GM12878 (cell line): Measurements from ENCODE around the gene PAEP. TPM values are rescaled to one million over a fixed set of nuclear protein-coding genes. Genes with fewer than 3 reads are reported as not detected.

Experiments
- ATAC-seq: fragments of 200-7000 bp; cut with Tn5 transposase; 3 replicates; pipeline ENCODE4 v1.9.1; 2020; ENCODE audit warnings: mild to moderate bottlenecking, moderate library complexity
- BruUV-seq: library from RNA; stranded (reverse); fragments of 400-500 nt; replicated peaks from 2 replicates; lab custom pipeline; 2021; lab: Mats Ljungman, UMichigan
- CTCF ChIA-PET: fragments of 300-600 bp; sonication (Branson Sonifier 250); formaldehyde crosslinking; extraction: SDS; loops from one replicate; lab custom pipeline; 2021; ENCODE audit warnings: inconsistent platforms; lab: Yijun Ruan, JAX
- POLR2A ChIA-PET: fragments of 350-600 bp; formaldehyde crosslinking; extraction: SDS; loops from one replicate; lab custom pipeline; 2021; ENCODE audit warnings: inconsistent platforms; lab: Charles Lee
- RAD21 ChIA-PET: fragments of 300-600 bp; sonication (Branson Sonifier 250); formaldehyde crosslinking; loops from one replicate; lab custom pipeline; 2023; ENCODE audit warnings: antibody characterized with exemption; ENCODE audit not compliant: unreplicated experiment; lab: Charles Lee
- SMC1A ChIA-PET: fragments of 300-600 bp; sonication (Branson Sonifier 250); formaldehyde crosslinking; loops from one replicate; lab custom pipeline; 2023; ENCODE audit not compliant: unreplicated experiment, uncharacterized antibody; lab: Charles Lee
- DNase-seq: peaks from one replicate; pipeline ENCODE4 v3.0.0-alpha.2; 2011; ENCODE audit warnings: low read depth, low spot score
- FAIRE-seq: peaks from 3 replicates; lab custom pipeline; 2011; peaks lifted over from hg19 to GRCh38; lab: Jason Lieb, UNC
- H2AFZ ChIP-seq: 2 replicates; pipeline ENCODE4 v1.6.0; 2011; ENCODE audit warnings: low read depth, low read length, control low read depth; ENCODE audit not compliant: control insufficient read depth
- H3K27ac ChIP-seq: 2 replicates; pipeline ENCODE4 v1.5.1; 2011; ENCODE audit warnings: control low read depth; ENCODE audit not compliant: control insufficient read depth, insufficient read depth
- H3K27me3 ChIP-seq, 2 experiments: replicated peaks in 1 of 2; 2 replicates each; pipeline versions ENCODE4 v1.6.0 to v1.6.1; 2011; ENCODE audit warnings: low read length in 1 of 2; ENCODE audit not compliant: control insufficient read depth in 2 of 2, insufficient read depth in 2 of 2
- H3K36me3 ChIP-seq, 2 experiments: 2 replicates each; pipeline ENCODE4 v1.5.1; 2011; ENCODE audit warnings: low read length in 1 of 2; ENCODE audit not compliant: control insufficient read depth in 2 of 2, insufficient read depth in 2 of 2
- H3K4me1 ChIP-seq: 2 replicates; pipeline ENCODE4 v1.6.1; 2011; ENCODE audit warnings: mild to moderate bottlenecking, low read length, moderate library complexity, mixed read lengths; ENCODE audit not compliant: control insufficient read depth, insufficient read depth
- H3K4me2 ChIP-seq: 2 replicates; pipeline ENCODE4 v1.6.0; 2011; ENCODE audit warnings: control low read depth; ENCODE audit not compliant: control insufficient read depth, insufficient read depth
- H3K4me3 ChIP-seq: fragments of 200-600 bp; sonication (generic); 2 replicates; pipeline ENCODE4 v1.5.1; 2016
- H3K79me2 ChIP-seq: 2 replicates; pipeline ENCODE4 v1.6.0; 2011; ENCODE audit warnings: low read length; ENCODE audit not compliant: control insufficient read depth, insufficient read depth
- H3K9ac ChIP-seq: 2 replicates; pipeline ENCODE4 v1.8.0; 2011; ENCODE audit warnings: low read length, control low read depth, mixed read lengths; ENCODE audit not compliant: control insufficient read depth, insufficient read depth
- H3K9me3 ChIP-seq: replicated peaks from 3 replicates; pipeline ENCODE4 v1.5.1; 2011; ENCODE audit warnings: mild to moderate bottlenecking, low read length; ENCODE audit not compliant: control insufficient read depth, insufficient read depth
- H4K20me1 ChIP-seq: 2 replicates; pipeline ENCODE4 v1.6.0; 2011; ENCODE audit not compliant: control insufficient read depth, insufficient read depth
- CHD1 ChIP-seq: IDR thresholded peaks from 2 replicates; pipeline ENCODE4 v1.6.1; 2012; ENCODE audit warnings: low read depth, low read length, improper control_type of control experiment
- KLF5 ChIP-seq: fragments of 450-650 bp; IDR thresholded peaks from 2 replicates; pipeline ENCODE4 v1.6.1; 2014; ENCODE audit warnings: mild to moderate bottlenecking; ENCODE audit not compliant: partially characterized antibody
- PBX3 ChIP-seq: IDR thresholded peaks from 2 replicates; pipeline ENCODE4 v1.6.1; 2011; ENCODE audit warnings: mild to moderate bottlenecking, low read depth, low read length, moderate library complexity; ENCODE audit not compliant: insufficient replicate concordance
- POU2F2 ChIP-seq: IDR thresholded peaks from 3 replicates; pipeline ENCODE4 v1.6.1; 2011; ENCODE audit warnings: low read depth, mild to moderate bottlenecking, low read length, borderline replicate concordance
- SMAD5 ChIP-seq: IDR thresholded peaks from 2 replicates; pipeline ENCODE4 v1.6.1; 2016; ENCODE audit warnings: antibody characterized with exemption, low read depth
- TCF7 ChIP-seq: IDR thresholded peaks from 2 replicates; pipeline ENCODE4 v1.6.1; 2014; ENCODE audit warnings: antibody characterized with exemption, borderline replicate concordance
- WGBS: methylation state at CpG from one replicate; pipeline ENCODE4 v1.1.6; 2016; ENCODE audit warnings: low lambda C conversion rate; ENCODE audit not compliant: insufficient replicate concordance, insufficient coverage; ENCODE audit errors: missing lambda C conversion rate; 5-methylcytosine and 5-hydroxymethylcytosine counted together
- in situ Hi-C: fragments of 300-500 bp; cut with MboI; formaldehyde crosslinking; loops from 9 replicates; pipeline ENCODE4 v1.14.3; 2018; ENCODE audit warnings: mixed read lengths
- intact Hi-C: fragments of 100-400 bp; cut with micrococcal nuclease; formaldehyde crosslinking; loops from one replicate; pipeline ENCODE4 v1.14.2; 2022; ENCODE audit not compliant: unreplicated experiment
- polyA plus RNA-seq, 11 experiments: library from polyadenylated mRNA; depleted of rRNA in 4 of 11; unstranded in 6 of 11; stranded (reverse) in 5 of 11; fragments of >200 nt; fragmentation: Nextera tagmentation in 4 of 11; fragmentation: Illumina TruSeq in 1 of 11; extraction: Ambion mirVana in 4 of 11; extraction: Trizol in 1 of 11; gene quantifications; 1 replicate in 1 of 11; 2 replicates in 10 of 11; pipeline versions ENCODE4 v1.2.1 to v1.2.3, GENCODE V29; 2011 to 2016; ENCODE audit warnings: inconsistent platforms in 2 of 11, missing spikeins in 2 of 11, low read depth in 1 of 11
- total RNA-seq, 4 experiments: library from RNA; depleted of rRNA in 3 of 4; stranded (reverse); fragments of >200 nt in 3 of 4; fragmentation: Illumina TruSeq in 1 of 4; extraction: Trizol in 1 of 4; gene quantifications; 2 replicates each; pipeline versions ENCODE4 v1.2.1 to v1.2.3, GENCODE V29; 2013 to 2021
- TF ChIP-seq, protein P1 (sequence below): fragments of 150-350 bp; IDR thresholded peaks from 2 replicates; pipeline ENCODE4 v1.6.1; 2016; ENCODE audit warnings: low read depth, low read length

PAEP gene
- total and polyA plus RNA-seq, 10 of the 15 experiments (the other 5 are each of a cell fraction or from before 2014, with no cell fraction given) = not detected

- ATAC-seq (no peak), DNase-seq (no peak), FAIRE-seq (no peak)
- 18% methylated on average over 10 of the region's 10 CpGs for WGBS
- ChIA-PET CTCF (no interaction called here), POLR2A (no interaction called here), RAD21 (no interaction called here), SMC1A (no interaction called here)
- no peak overlapping the region for H3K9ac ChIP-seq
- no peaks in the 10 kb centered on the region for H3K36me3 ChIP-seq
- H3K79me2 ChIP-seq = no peaks in the 10 kb centered on the region
- TF ChIP-seq KLF5 = no peak
- no peak for TF ChIP-seq PBX3
- TF ChIP-seq TCF7 = no peak
- TF ChIP-seq CHD1 = no peak
- TF ChIP-seq SMAD5 = no peak
- TF ChIP-seq, protein P1, sequence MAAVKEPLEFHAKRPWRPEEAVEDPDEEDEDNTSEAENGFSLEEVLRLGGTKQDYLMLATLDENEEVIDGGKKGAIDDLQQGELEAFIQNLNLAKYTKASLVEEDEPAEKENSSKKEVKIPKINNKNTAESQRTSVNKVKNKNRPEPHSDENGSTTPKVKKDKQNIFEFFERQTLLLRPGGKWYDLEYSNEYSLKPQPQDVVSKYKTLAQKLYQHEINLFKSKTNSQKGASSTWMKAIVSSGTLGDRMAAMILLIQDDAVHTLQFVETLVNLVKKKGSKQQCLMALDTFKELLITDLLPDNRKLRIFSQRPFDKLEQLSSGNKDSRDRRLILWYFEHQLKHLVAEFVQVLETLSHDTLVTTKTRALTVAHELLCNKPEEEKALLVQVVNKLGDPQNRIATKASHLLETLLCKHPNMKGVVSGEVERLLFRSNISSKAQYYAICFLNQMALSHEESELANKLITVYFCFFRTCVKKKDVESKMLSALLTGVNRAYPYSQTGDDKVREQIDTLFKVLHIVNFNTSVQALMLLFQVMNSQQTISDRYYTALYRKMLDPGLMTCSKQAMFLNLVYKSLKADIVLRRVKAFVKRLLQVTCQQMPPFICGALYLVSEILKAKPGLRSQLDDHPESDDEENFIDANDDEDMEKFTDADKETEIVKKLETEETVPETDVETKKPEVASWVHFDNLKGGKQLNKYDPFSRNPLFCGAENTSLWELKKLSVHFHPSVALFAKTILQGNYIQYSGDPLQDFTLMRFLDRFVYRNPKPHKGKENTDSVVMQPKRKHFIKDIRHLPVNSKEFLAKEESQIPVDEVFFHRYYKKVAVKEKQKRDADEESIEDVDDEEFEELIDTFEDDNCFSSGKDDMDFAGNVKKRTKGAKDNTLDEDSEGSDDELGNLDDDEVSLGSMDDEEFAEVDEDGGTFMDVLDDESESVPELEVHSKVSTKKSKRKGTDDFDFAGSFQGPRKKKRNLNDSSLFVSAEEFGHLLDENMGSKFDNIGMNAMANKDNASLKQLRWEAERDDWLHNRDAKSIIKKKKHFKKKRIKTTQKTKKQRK = no peak
- TF ChIP-seq POU2F2 = no peak
- no peak overlapping the region for H2AFZ ChIP-seq
- intact Hi-C loops = no loop called here
- no TSS peak for BruUV-seq
- H3K9me3 ChIP-seq = no peaks in the 10 kb centered on the region
- H3K27ac ChIP-seq = no peak overlapping the region
- no peak overlapping the region for H3K4me3 ChIP-seq
- H3K4me2 ChIP-seq = no peak overlapping the region
- no peaks in the 10 kb centered on the region for H3K4me1 ChIP-seq
- H4K20me1 ChIP-seq = no peaks in the 10 kb centered on the region
- H3K27me3 ChIP-seq = no peaks in the 10 kb centered on the region
- in situ Hi-C loops = no loop called here
Observed at GRCh38 chr9:135579889-135580660, 18.5 kb downstream of the PAEP start.
